GM06990 (cell line): ENCODE data around the gene ARPC1B.
A peak's percentile ranks its signal among the peaks of the same experiment; 100 is the strongest.
"Not testable (repeated sequence)": the region's sequence is repeated elsewhere in the genome, so short reads cannot be mapped to it uniquely, and the experiment has no call there.

Experiments
- DNase-seq: peaks from one replicate; pipeline ENCODE4 v3.0.0-alpha.2; 2011; ENCODE audit not compliant: insufficient read length; ENCODE audit errors: extremely low read depth
- H3K27me3 ChIP-seq: replicated peaks from 2 replicates; pipeline ENCODE4 v1.6.0; 2011; ENCODE audit warnings: low read length; ENCODE audit not compliant: control insufficient read depth, insufficient read depth
- H3K36me3 ChIP-seq: 2 replicates; pipeline ENCODE4 v1.5.1; 2011; ENCODE audit warnings: low read length; ENCODE audit not compliant: control insufficient read depth, insufficient read depth
- H3K4me3 ChIP-seq: replicated peaks from 2 replicates; pipeline ENCODE4 v1.5.1; 2011; ENCODE audit warnings: low read depth, mild to moderate bottlenecking, control low read depth, low read length
- CTCF ChIP-seq: IDR thresholded peaks from 2 replicates; pipeline ENCODE4 v1.5.1; 2011; ENCODE audit warnings: low read length, control low read depth, mild to moderate bottlenecking, inconsistent platforms; ENCODE audit not compliant: insufficient read depth, poor library complexity, severe bottlenecking

Gene ARPC1B

GRCh38 chr7:99373091-99374066 is 1.2 kb upstream of the ARPC1B start:
- Histone ChIP-seq H3K4me3 (peak overlapping the region; percentile 95), H3K36me3 (peaks cover 10% of the 10 kb centered on the region), H3K27me3 (no peaks in the 10 kb centered on the region)
- TF ChIP-seq CTCF, result no peak
- no peak for DNase-seq

GRCh38 chr7:99375070-99375807 is 709 bp downstream of the ARPC1B start:
- peak overlapping the region; percentile 95 for H3K4me3 ChIP-seq
- H3K27me3 ChIP-seq, result no peaks in the 10 kb centered on the region
- no peak for TF ChIP-seq CTCF
- H3K36me3 ChIP-seq, result peaks cover 9% of the 10 kb centered on the region
- peak; percentile 85 for DNase-seq

- H3K36me3 ChIP-seq, result peaks cover 27% of the 10 kb centered on the region
- peak; percentile 59 for DNase-seq
- H3K27me3 ChIP-seq, result no peaks in the 10 kb centered on the region
- peak overlapping the region; percentile 67 for H3K4me3 ChIP-seq
- no peak for TF ChIP-seq CTCF
These were observed 4.6 kb downstream of the ARPC1B start for GRCh38 chr7:99379043-99379577.

GRCh38 chr7:99379693-99380031 is 5.1 kb downstream of the ARPC1B start:
- H3K4me3 ChIP-seq, result peak overlapping the region; percentile 67
- H3K36me3 ChIP-seq, result peaks cover 31% of the 10 kb centered on the region
- not testable (repeated sequence) for H3K27me3 ChIP-seq, DNase-seq

- Histone ChIP-seq H3K27me3 (no peaks in the 10 kb centered on the region), H3K4me3 (peak overlapping the region; percentile 67), H3K36me3 (peaks cover 32% of the 10 kb centered on the region)
- DNase-seq, result peak; percentile 86
- TF ChIP-seq CTCF, result no peak
These were observed 5.7 kb downstream of the ARPC1B start for GRCh38 chr7:99380032-99380822.
